ENCODE measurements around the gene HCK. TPM values are rescaled to one million over a fixed set of nuclear protein-coding genes. Genes with fewer than 3 reads are reported as not detected.
A peak's percentile ranks its signal among the peaks of the same experiment; 100 is the strongest.

HCK gene
- total RNA-seq, 1 donor from 2014 or later, result 0.34 TPM

GRCh38 chr20:32019156-32019510 is 32.9 kb upstream of the HCK start:
- H3K4me2 ChIP-seq (ENCODE audit: low read length), result peak overlapping the region; percentile 72
- DNase-seq (ENCODE audit: low read depth) (no peak), FAIRE-seq (no peak)
- H3K9me3 Mint-ChIP-seq (ENCODE audit: unreplicated experiment), result no peaks in the 10 kb centered on the region
- H3K36me3 ChIP-seq (ENCODE audit: insufficient read depth, low read length), result no peaks in the 10 kb centered on the region
- no peaks in the 10 kb centered on the region for H3K4me1 ChIP-seq (ENCODE audit: insufficient read depth, low read length)
- H3K4me3 ChIP-seq (ENCODE audit: insufficient read depth, low read depth, low read length), result no peak overlapping the region
- peaks cover 4% of the 10 kb centered on the region for H3K4me1 Mint-ChIP-seq (ENCODE audit: low read depth, unreplicated experiment)
- peaks cover 55% of the 10 kb centered on the region for H3K27me3 ChIP-seq (ENCODE audit: insufficient read depth, low read length)
- H3K36me3 Mint-ChIP-seq (ENCODE audit: low read depth, unreplicated experiment), result no peaks in the 10 kb centered on the region
- H2AFZ ChIP-seq (ENCODE audit: low read depth, low read length), result no peak overlapping the region
- H3K9me3 ChIP-seq (ENCODE audit: insufficient read depth, low read depth, low read length), result no peaks in the 10 kb centered on the region
- H4K20me1 ChIP-seq (ENCODE audit: insufficient read depth, low read length), result no peaks in the 10 kb centered on the region
- no peak overlapping the region for H3K27ac Mint-ChIP-seq (ENCODE audit: unreplicated experiment)
- H3K9ac ChIP-seq (ENCODE audit: low read length), result no peak overlapping the region
- H3K79me2 ChIP-seq (ENCODE audit: insufficient read depth, low read length), result no peaks in the 10 kb centered on the region
- H3K27me3 Mint-ChIP-seq (ENCODE audit: low read depth, unreplicated experiment), result peaks cover 52% of the 10 kb centered on the region
- peak overlapping the region; percentile 75 for H3K4me3 Mint-ChIP-seq (ENCODE audit: unreplicated experiment)
- no peak overlapping the region for H3K27ac ChIP-seq (ENCODE audit: low read depth, low read length)
- TF ChIP-seq EZH2 (IDR thresholded peaks at IDR 0.05; ENCODE audit: insufficient read depth, low read length), result no peak
- no peak for TF ChIP-seq CTCF (IDR thresholded peaks at IDR 0.05; ENCODE audit: insufficient read depth, low read depth, low read length)

- no peaks in the 10 kb centered on the region for H3K9me3 Mint-ChIP-seq (ENCODE audit: unreplicated experiment)
- H3K36me3 Mint-ChIP-seq (ENCODE audit: low read depth, unreplicated experiment), result no peaks in the 10 kb centered on the region
- H3K9me3 ChIP-seq (ENCODE audit: insufficient read depth, low read depth, low read length), result no peaks in the 10 kb centered on the region
- DNase-seq (ENCODE audit: low read depth), result no peak
- no peaks in the 10 kb centered on the region for H3K79me2 ChIP-seq (ENCODE audit: insufficient read depth, low read length)
- no peak overlapping the region for H2AFZ ChIP-seq (ENCODE audit: low read depth, low read length)
- H3K4me1 Mint-ChIP-seq (ENCODE audit: low read depth, unreplicated experiment), result peaks cover 4% of the 10 kb centered on the region
- FAIRE-seq, result no peak
- peaks cover 53% of the 10 kb centered on the region for H3K27me3 Mint-ChIP-seq (ENCODE audit: low read depth, unreplicated experiment)
- no peak overlapping the region for H3K4me2 ChIP-seq (ENCODE audit: low read length)
- H3K36me3 ChIP-seq (ENCODE audit: insufficient read depth, low read length), result no peaks in the 10 kb centered on the region
- no peak overlapping the region for H3K27ac ChIP-seq (ENCODE audit: low read depth, low read length)
- H3K27me3 ChIP-seq (ENCODE audit: insufficient read depth, low read length), result peaks cover 58% of the 10 kb centered on the region
- TF ChIP-seq CTCF (IDR thresholded peaks at IDR 0.05; ENCODE audit: insufficient read depth, low read depth, low read length), result no peak
- TF ChIP-seq EZH2 (IDR thresholded peaks at IDR 0.05; ENCODE audit: insufficient read depth, low read length), result no peak
- H3K27ac Mint-ChIP-seq (ENCODE audit: unreplicated experiment), result peak overlapping the region; percentile 16
- no peak overlapping the region for H3K9ac ChIP-seq (ENCODE audit: low read length)
- no peaks in the 10 kb centered on the region for H4K20me1 ChIP-seq (ENCODE audit: insufficient read depth, low read length)
- H3K4me3 ChIP-seq (ENCODE audit: insufficient read depth, low read depth, low read length), result no peak overlapping the region
- H3K4me3 Mint-ChIP-seq (ENCODE audit: unreplicated experiment), result peak overlapping the region; percentile 75
- H3K4me1 ChIP-seq (ENCODE audit: insufficient read depth, low read length), result no peaks in the 10 kb centered on the region
Observed at GRCh38 chr20:32019563-32020463, 32.2 kb upstream of the HCK start.

- no peak overlapping the region for H3K9ac ChIP-seq (ENCODE audit: low read length)
- no peaks in the 10 kb centered on the region for H3K36me3 ChIP-seq (ENCODE audit: insufficient read depth, low read length)
- no peaks in the 10 kb centered on the region for H3K79me2 ChIP-seq (ENCODE audit: insufficient read depth, low read length)
- no peak overlapping the region for H3K4me2 ChIP-seq (ENCODE audit: low read length)
- no peak overlapping the region for H2AFZ ChIP-seq (ENCODE audit: low read depth, low read length)
- H3K9me3 ChIP-seq (ENCODE audit: insufficient read depth, low read depth, low read length), result no peaks in the 10 kb centered on the region
- Mint-ChIP-seq H3K36me3 (ENCODE audit: low read depth, unreplicated experiment) (no peaks in the 10 kb centered on the region), H3K9me3 (ENCODE audit: unreplicated experiment) (no peaks in the 10 kb centered on the region), H3K27me3 (ENCODE audit: low read depth, unreplicated experiment) (peaks cover 52% of the 10 kb centered on the region), H3K27ac (ENCODE audit: unreplicated experiment) (no peak overlapping the region), H3K4me1 (ENCODE audit: low read depth, unreplicated experiment) (peaks cover 4% of the 10 kb centered on the region), H3K4me3 (ENCODE audit: unreplicated experiment) (no peak overlapping the region)
- FAIRE-seq, result no peak
- no peaks in the 10 kb centered on the region for H4K20me1 ChIP-seq (ENCODE audit: insufficient read depth, low read length)
- no peaks in the 10 kb centered on the region for H3K4me1 ChIP-seq (ENCODE audit: insufficient read depth, low read length)
- H3K27ac ChIP-seq (ENCODE audit: low read depth, low read length), result no peak overlapping the region
- TF ChIP-seq CTCF (IDR thresholded peaks at IDR 0.05; ENCODE audit: insufficient read depth, low read depth, low read length) (no peak), EZH2 (IDR thresholded peaks at IDR 0.05; ENCODE audit: insufficient read depth, low read length) (no peak)
- no peak overlapping the region for H3K4me3 ChIP-seq (ENCODE audit: insufficient read depth, low read depth, low read length)
- no peak for DNase-seq (ENCODE audit: low read depth)
- peaks cover 57% of the 10 kb centered on the region for H3K27me3 ChIP-seq (ENCODE audit: insufficient read depth, low read length)
Observed at GRCh38 chr20:32021091-32021490, 31.0 kb upstream of the HCK start.
